ENCODE results near the gene C19orf12.

C19orf12 gene

DNA sequence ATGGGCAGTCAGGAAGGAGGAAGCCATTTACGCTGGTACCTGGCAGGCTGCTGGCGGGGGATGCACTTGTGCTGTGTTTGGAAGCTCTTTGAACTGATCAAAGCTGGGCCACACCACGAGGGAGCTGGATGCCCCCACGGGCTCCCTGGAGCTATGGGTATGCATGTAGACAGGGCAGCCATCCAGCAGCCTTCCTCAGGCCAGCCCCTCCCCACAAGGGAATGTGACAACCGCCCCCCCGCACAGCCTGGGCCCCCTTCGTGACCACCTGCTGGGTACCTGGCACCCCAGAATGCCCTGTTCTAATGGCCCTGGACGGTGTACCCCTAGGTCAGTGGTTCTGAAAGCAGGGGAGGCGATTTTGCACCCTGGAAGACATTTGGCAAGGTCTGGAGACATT is 42.5 kb upstream of the C19orf12 start:
- DNase-seq (ENCODE audit: extremely low read depth, low read depth), result no peak
- TF ChIP-seq CTCF (IDR thresholded peaks at IDR 0.05; ENCODE audit: low read depth, low read length), result no peak

DNA sequence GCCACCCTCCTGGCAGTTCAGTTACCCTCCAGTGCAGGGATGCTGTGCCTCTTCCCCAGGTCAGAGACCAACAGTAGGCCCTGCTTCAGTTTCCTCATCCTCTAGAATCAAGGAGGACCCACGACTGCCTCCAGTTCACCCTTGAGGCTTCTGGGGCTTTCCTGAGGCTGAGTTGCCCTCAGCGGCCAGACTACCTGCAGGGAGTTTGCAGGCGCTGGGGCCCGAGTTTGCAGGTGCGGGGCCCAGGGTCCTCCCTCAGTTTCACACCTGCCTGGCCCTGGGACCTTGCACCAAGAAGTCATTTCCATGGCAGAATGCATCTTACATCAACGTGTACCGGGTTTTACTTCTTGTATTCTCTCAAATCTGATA is 38.9 kb upstream of the C19orf12 start:
- TF ChIP-seq CTCF (IDR thresholded peaks at IDR 0.05; ENCODE audit: low read depth, low read length), result no peak
- DNase-seq (ENCODE audit: extremely low read depth, low read depth), result no peak

- TF ChIP-seq CTCF (IDR thresholded peaks at IDR 0.05; ENCODE audit: low read depth, low read length), result no peak
- DNase-seq (ENCODE audit: extremely low read depth, low read depth), result no peak
Observed at GRCh38 chr19:29753190-29753933, 38.3 kb upstream of the C19orf12 start.

- no peak for TF ChIP-seq CTCF (IDR thresholded peaks at IDR 0.05; ENCODE audit: low read depth, low read length)
- DNase-seq (ENCODE audit: extremely low read depth, low read depth), result no peak
Observed at GRCh38 chr19:29752450-29753025, 37.5 kb upstream of the C19orf12 start.

- no peak for TF ChIP-seq CTCF (IDR thresholded peaks at IDR 0.05; ENCODE audit: low read depth, low read length)
- DNase-seq (ENCODE audit: extremely low read depth, low read depth), result no peak
Observed at GRCh38 chr19:29751932-29752331, 36.9 kb upstream of the C19orf12 start.

- no peak for DNase-seq (ENCODE audit: extremely low read depth, low read depth)
- TF ChIP-seq CTCF (IDR thresholded peaks at IDR 0.05; ENCODE audit: low read depth, low read length), result no peak
Observed at GRCh38 chr19:29750001-29750400, 34.9 kb upstream of the C19orf12 start.

GRCh38 chr19:29748996-29749849 is 34.2 kb upstream of the C19orf12 start:
- DNase-seq (ENCODE audit: extremely low read depth, low read depth), result no peak
- no peak for TF ChIP-seq CTCF (IDR thresholded peaks at IDR 0.05; ENCODE audit: low read depth, low read length)
